B cell (primary cell): ENCODE measurements around the gene KRT73. TPM values are rescaled to one million over a fixed set of nuclear protein-coding genes. Genes with fewer than 3 reads are reported as not detected.

Source experiments
- ATAC-seq: fragments of 200-7000 bp; cut with Tn5 transposase; one replicate; pipeline ENCODE4 v1.10.0; 2021; ENCODE audit warnings: low read depth, mild to moderate bottlenecking, moderate number of reproducible peaks, moderate library complexity
- CTCF ChIA-PET: fragments of 350-600 bp; sonication (Branson Sonifier 250); formaldehyde crosslinking; loops from one replicate; lab custom pipeline; 2021; ENCODE audit warnings: antibody characterized with exemption, inconsistent platforms; lab: Charles Lee
- POLR2A ChIA-PET: fragments of 350-600 bp; sonication (Branson Sonifier 250); formaldehyde crosslinking; loops from one replicate; lab custom pipeline; 2021; ENCODE audit warnings: antibody characterized with exemption; lab: Charles Lee
- DNase-seq: peaks from one replicate; pipeline ENCODE4 v3.0.0; 2013
- H2AFZ ChIP-seq: 2 replicates; pipeline ENCODE4 v1.6.1; 2012; ENCODE audit warnings: mild to moderate bottlenecking, low read depth, low read length; ENCODE audit not compliant: insufficient read depth, poor library complexity, severe bottlenecking
- H3K27ac ChIP-seq, 2 donors: 1 replicate in 1 of 2; 2 replicates in 1 of 2; pipeline ENCODE4 v1.5.1; 2012 to 2013; ENCODE audit warnings: low read length in 2 of 2, mild to moderate bottlenecking in 2 of 2, moderate library complexity in 1 of 2
- H3K27me3 ChIP-seq, 4 experiments: fragments of 200-600 bp in 1 of 4; sonication (generic) in 1 of 4; replicated peaks in 1 of 4; 1 replicate in 2 of 4; 2 replicates in 2 of 4; pipeline versions ENCODE4 v1.6.1 to v1.7.0; 2013 to 2016; ENCODE audit warnings: low read length in 3 of 4, mild to moderate bottlenecking in 2 of 4, mixed read lengths in 1 of 4, moderate library complexity in 1 of 4; ENCODE audit not compliant: insufficient read depth in 4 of 4, control insufficient read depth in 3 of 4; ENCODE audit errors: control extremely low read depth in 1 of 4
- H3K36me3 ChIP-seq, 2 experiments: replicated peaks in 1 of 2; 1 replicate in 1 of 2; 2 replicates in 1 of 2; pipeline versions ENCODE4 v1.6.1 to v1.7.1; 2013; ENCODE audit warnings: low read length in 1 of 2; ENCODE audit not compliant: insufficient read depth in 2 of 2, control insufficient read depth in 1 of 2; ENCODE audit errors: control extremely low read depth in 1 of 2, extremely low read depth in 1 of 2
- H3K4me1 ChIP-seq, 2 donors: fragments of 200-600 bp in 1 of 2; sonication (generic) in 1 of 2; 1 replicate in 1 of 2; 2 replicates in 1 of 2; pipeline versions ENCODE4 v1.5.1 to v1.6.1; 2013 to 2017; ENCODE audit warnings: low read length in 2 of 2; ENCODE audit not compliant: control insufficient read depth in 2 of 2, insufficient read depth in 2 of 2
- H3K4me2 ChIP-seq: replicated peaks from 2 replicates; pipeline ENCODE3; 2012; ENCODE audit warnings: mild to moderate bottlenecking, low read depth, low read length; ENCODE audit not compliant: poor library complexity, severe bottlenecking
- H3K4me3 ChIP-seq, 5 experiments: fragments of 200-600 bp in 1 of 5; sonication (generic) in 1 of 5; 1 replicate in 3 of 5; 2 replicates in 2 of 5; pipeline versions ENCODE4 v1.5.1 to v1.7.0; 2011 to 2016; ENCODE audit warnings: low read length in 4 of 5, mild to moderate bottlenecking in 4 of 5, low read depth in 2 of 5, control low read depth in 1 of 5, moderate library complexity in 1 of 5; ENCODE audit not compliant: insufficient read depth in 1 of 5; ENCODE audit errors: control extremely low read depth in 1 of 5, extremely low read depth in 1 of 5
- H3K79me2 ChIP-seq: fragments of 200-600 bp; sonication (generic); one replicate; pipeline ENCODE4 v1.6.0; 2016; ENCODE audit warnings: low read length; ENCODE audit not compliant: control insufficient read depth, insufficient read depth
- H3K9ac ChIP-seq: fragments of 200-600 bp; sonication (generic); 2 replicates; pipeline ENCODE4 v1.6.1; 2017; ENCODE audit warnings: mild to moderate bottlenecking, low read length, moderate library complexity
- H3K9me3 ChIP-seq, 3 donors: one replicate each; pipeline versions ENCODE4 v1.6.1 to v1.7.1; 2013; ENCODE audit warnings: low read length in 2 of 3; ENCODE audit not compliant: control insufficient read depth in 2 of 3, insufficient read depth in 1 of 3; ENCODE audit errors: control extremely low read depth in 1 of 3
- H4K20me1 ChIP-seq: 2 replicates; pipeline ENCODE4 v1.6.0; 2012; ENCODE audit warnings: mild to moderate bottlenecking, low read length; ENCODE audit not compliant: insufficient read depth, control insufficient read depth, poor library complexity, severe bottlenecking
- H3K27ac Mint-ChIP-seq: one replicate; pipeline ENCODE4 v1.8.0; 2021; ENCODE audit warnings: mixed read lengths
- H3K27me3 Mint-ChIP-seq: one replicate; pipeline ENCODE4 v1.8.0; 2021; ENCODE audit warnings: mixed read lengths
- H3K4me1 Mint-ChIP-seq: one replicate; pipeline ENCODE4 v1.8.0; 2021; ENCODE audit warnings: mixed read lengths
- H3K4me3 Mint-ChIP-seq: one replicate; pipeline ENCODE4 v1.8.0; 2021; ENCODE audit warnings: mixed read lengths
- H3K9me3 Mint-ChIP-seq: one replicate; pipeline ENCODE4 v1.8.0; 2022; ENCODE audit warnings: mixed read lengths; ENCODE audit not compliant: insufficient read depth
- EZH2 ChIP-seq: IDR thresholded peaks from 2 replicates; pipeline ENCODE4 v1.6.1; 2012; ENCODE audit warnings: borderline replicate concordance, low read depth, mild to moderate bottlenecking, moderate library complexity, low read length; ENCODE audit not compliant: insufficient read depth, poor library complexity, severe bottlenecking
- WGBS: methylation state at CpG from one replicate; pipeline ENCODE4 v1.1.5; 2013; ENCODE audit warnings: missing lambda C conversion rate; ENCODE audit not compliant: insufficient coverage; 5-methylcytosine and 5-hydroxymethylcytosine counted together
- intact Hi-C: fragments of 100-400 bp; cut with micrococcal nuclease; formaldehyde crosslinking; loops from one replicate; pipeline ENCODE4 v1.10.0; 2022
- polyA plus RNA-seq: library from polyadenylated mRNA; depleted of rRNA; stranded (reverse); fragments of >200 nt; gene quantifications from 2 replicates; pipeline ENCODE4 v1.2.3, GENCODE V29; 2012
- total RNA-seq, 2 donors: library from RNA; stranded (reverse); fragments of 120-200 nt in 1 of 2; gene quantifications; 1 replicate in 1 of 2; 2 replicates in 1 of 2; pipeline versions ENCODE4 v1.2.3 to v1.2.4, GENCODE V29; 2013 to 2022
- TF ChIP-seq, protein P1 (sequence below): fragments of 200-600 bp; IDR thresholded peaks from one replicate; pipeline ENCODE4 v1.8.0; 2022; ENCODE audit warnings: antibody characterized with exemption, mild to moderate bottlenecking

KRT73 gene
- total and polyA plus RNA-seq, 2 donors (not counting 1 experiment from before 2014, with no cell fraction given), result 0.07 TPM; not detected in 1

DNA sequence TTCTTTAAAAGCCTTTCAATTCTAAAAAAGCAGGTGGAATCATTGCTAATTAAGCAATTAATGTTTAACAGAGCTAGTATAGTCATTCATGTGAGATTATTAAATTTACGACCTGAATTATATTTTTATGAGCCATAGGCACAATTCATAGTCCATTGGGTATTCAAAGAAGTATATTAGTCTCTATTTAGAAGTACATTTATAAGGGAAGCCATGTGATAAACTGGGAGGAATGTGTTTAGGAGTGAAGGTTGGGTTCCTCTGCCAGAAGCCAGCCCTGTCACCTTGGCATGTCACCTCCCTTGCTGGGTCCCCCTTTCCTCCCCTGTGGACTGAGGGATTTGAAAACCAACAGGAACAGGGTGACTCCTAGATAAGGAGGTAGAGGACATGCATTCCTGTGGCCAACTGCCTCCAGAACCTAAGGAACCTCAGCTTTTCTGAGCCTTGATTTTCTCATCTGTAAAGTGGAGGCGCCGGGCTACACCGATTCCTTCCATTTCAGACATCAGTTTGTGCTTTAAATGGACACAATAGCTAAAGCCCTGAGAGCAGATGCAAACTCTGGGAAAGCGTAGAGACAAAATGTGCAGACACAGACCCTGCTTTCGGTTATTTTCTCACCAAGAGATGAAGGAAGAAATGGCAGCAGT, 39.0 kb upstream of the KRT73 start:
- no peaks in the 10 kb centered on the region for H3K9me3 ChIP-seq
- H3K27ac Mint-ChIP-seq, result no peak overlapping the region
- H3K27ac ChIP-seq, result no peak overlapping the region
- TF ChIP-seq, protein P1, sequence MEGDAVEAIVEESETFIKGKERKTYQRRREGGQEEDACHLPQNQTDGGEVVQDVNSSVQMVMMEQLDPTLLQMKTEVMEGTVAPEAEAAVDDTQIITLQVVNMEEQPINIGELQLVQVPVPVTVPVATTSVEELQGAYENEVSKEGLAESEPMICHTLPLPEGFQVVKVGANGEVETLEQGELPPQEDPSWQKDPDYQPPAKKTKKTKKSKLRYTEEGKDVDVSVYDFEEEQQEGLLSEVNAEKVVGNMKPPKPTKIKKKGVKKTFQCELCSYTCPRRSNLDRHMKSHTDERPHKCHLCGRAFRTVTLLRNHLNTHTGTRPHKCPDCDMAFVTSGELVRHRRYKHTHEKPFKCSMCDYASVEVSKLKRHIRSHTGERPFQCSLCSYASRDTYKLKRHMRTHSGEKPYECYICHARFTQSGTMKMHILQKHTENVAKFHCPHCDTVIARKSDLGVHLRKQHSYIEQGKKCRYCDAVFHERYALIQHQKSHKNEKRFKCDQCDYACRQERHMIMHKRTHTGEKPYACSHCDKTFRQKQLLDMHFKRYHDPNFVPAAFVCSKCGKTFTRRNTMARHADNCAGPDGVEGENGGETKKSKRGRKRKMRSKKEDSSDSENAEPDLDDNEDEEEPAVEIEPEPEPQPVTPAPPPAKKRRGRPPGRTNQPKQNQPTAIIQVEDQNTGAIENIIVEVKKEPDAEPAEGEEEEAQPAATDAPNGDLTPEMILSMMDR, result no peak
- TF ChIP-seq EZH2, result no peak
- H3K9me3 Mint-ChIP-seq, result no peaks in the 10 kb centered on the region
- H3K4me3 Mint-ChIP-seq, result no peak overlapping the region
- no peak overlapping the region for H3K4me2 ChIP-seq
- H3K79me2 ChIP-seq, result no peaks in the 10 kb centered on the region
- no peaks in the 10 kb centered on the region for H4K20me1 ChIP-seq
- no peak overlapping the region for H3K9ac ChIP-seq
- 87% methylated on average over 3 of the region's 6 CpGs for WGBS
- peaks cover 27% of the 10 kb centered on the region for H3K27me3 Mint-ChIP-seq
- ATAC-seq, result no peak
- CTCF ChIA-PET, result no interaction called here
- intact Hi-C loops, result no loop called here
- POLR2A ChIA-PET, result no interaction called here
- H3K4me1 ChIP-seq, result no peaks in the 10 kb centered on the region
- H3K36me3 ChIP-seq, result no peaks in the 10 kb centered on the region
- no peak for DNase-seq
- no peak overlapping the region for H2AFZ ChIP-seq
- no peak overlapping the region for H3K4me3 ChIP-seq
- peaks cover 0 to 8% (median 0%) of the 10 kb centered on the region in 4 experiments for H3K27me3 ChIP-seq
- no peaks in the 10 kb centered on the region for H3K4me1 Mint-ChIP-seq

DNA sequence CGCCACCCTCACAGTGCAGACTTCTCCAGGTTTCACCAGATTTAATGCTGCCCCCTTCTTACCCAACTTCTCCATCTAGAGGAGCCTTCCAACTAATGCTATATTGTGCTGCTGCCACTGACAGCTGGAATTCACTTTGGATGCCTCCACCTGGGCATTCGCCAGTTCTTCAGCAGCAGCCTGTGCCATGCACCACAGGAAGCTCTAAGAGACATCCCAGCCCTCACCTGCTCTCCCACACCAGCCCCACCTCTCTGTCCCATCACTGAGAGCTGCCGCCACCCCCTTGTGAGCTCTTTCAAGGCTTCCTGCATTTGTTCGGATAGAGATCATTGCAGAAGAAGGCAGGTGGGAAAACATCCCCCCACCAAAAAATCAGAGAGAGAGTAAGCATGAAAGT, 38.3 kb upstream of the KRT73 start:
- DNase-seq, result no peak
- CTCF ChIA-PET, result no interaction called here
- H2AFZ ChIP-seq, result no peak overlapping the region

More for the DNA sequence above, 38.3 kb upstream of the KRT73 start:
- Mint-ChIP-seq H3K27ac (no peak overlapping the region), H3K4me1 (no peaks in the 10 kb centered on the region), H3K4me3 (no peak overlapping the region), H3K27me3 (peaks cover 25% of the 10 kb centered on the region), H3K9me3 (no peaks in the 10 kb centered on the region)
- intact Hi-C loops, result no loop called here
- Histone ChIP-seq H3K79me2 (no peaks in the 10 kb centered on the region), H3K27ac (no peak overlapping the region), H3K9ac (no peak overlapping the region), H4K20me1 (no peaks in the 10 kb centered on the region), H3K27me3 (peaks cover 0 to 8% (median 0%) of the 10 kb centered on the region in 4 experiments), H3K4me2 (no peak overlapping the region), H3K9me3 (peaks cover 0 to 4% (median 3%) of the 10 kb centered on the region in 3 donors), H3K36me3 (no peaks in the 10 kb centered on the region), H3K4me3 (no peak overlapping the region), H3K4me1 (no peaks in the 10 kb centered on the region)
- POLR2A ChIA-PET, result no interaction called here
- WGBS, result 95% methylated on average over 2 of the region's 4 CpGs
- TF ChIP-seq, protein P1, result no peak
- no peak for TF ChIP-seq EZH2
- ATAC-seq, result no peak
